ENCODE results near the gene RAB31.

DNA sequence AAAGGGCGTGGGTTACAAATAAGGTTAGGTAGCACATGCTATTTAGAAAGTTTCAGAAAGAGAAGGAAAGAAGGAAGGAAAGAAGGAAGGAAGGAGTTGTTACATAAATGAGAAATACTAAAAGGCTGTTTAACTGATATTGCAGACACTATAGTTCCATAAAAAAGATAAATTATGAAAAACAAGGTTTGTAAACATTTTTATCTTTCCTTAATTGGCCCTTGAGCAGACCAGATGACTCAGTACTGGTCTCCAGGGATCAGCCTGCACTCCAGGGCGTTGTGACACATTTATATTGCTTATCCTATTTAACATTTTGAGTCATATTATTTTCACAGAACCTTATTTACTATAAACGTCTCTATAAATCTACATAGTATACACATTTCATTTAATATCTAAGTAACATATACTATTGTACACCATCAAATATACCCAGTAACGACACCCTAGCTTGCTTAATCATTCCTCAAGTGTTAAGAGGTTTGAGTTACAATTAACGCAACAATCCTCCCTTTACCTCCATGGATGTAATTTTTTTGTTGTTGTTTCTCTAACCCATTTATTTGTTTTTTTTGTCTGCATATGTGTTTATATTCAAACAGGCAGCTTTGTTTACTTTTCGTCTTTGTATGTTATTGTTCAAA lies 2.8 kb upstream of the RAB31 start:
- TF ChIP-seq, protein P1, sequence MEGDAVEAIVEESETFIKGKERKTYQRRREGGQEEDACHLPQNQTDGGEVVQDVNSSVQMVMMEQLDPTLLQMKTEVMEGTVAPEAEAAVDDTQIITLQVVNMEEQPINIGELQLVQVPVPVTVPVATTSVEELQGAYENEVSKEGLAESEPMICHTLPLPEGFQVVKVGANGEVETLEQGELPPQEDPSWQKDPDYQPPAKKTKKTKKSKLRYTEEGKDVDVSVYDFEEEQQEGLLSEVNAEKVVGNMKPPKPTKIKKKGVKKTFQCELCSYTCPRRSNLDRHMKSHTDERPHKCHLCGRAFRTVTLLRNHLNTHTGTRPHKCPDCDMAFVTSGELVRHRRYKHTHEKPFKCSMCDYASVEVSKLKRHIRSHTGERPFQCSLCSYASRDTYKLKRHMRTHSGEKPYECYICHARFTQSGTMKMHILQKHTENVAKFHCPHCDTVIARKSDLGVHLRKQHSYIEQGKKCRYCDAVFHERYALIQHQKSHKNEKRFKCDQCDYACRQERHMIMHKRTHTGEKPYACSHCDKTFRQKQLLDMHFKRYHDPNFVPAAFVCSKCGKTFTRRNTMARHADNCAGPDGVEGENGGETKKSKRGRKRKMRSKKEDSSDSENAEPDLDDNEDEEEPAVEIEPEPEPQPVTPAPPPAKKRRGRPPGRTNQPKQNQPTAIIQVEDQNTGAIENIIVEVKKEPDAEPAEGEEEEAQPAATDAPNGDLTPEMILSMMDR (IDR thresholded peaks at IDR 0.05): no peak
- TF ChIP-seq POLR2A (IDR thresholded peaks at IDR 0.05): no peak
